Glomerular endothelial cell (primary cell): Measurements from ENCODE around the gene PIN4. TPM values are rescaled to one million over a fixed set of nuclear protein-coding genes. Genes with fewer than 3 reads are reported as not detected.
A peak's percentile ranks its signal among the peaks of the same experiment; 100 is the strongest.
"Not testable (repeated sequence)": the region's sequence is repeated elsewhere in the genome, so short reads cannot be mapped to it uniquely, and the experiment has no call there.

Experiments used
- DNase-seq: peaks from one replicate; pipeline ENCODE4 v3.0.0-alpha.2; 2011; ENCODE audit warnings: low read depth, low spot score; ENCODE audit errors: extremely low read depth
- total RNA-seq: library from RNA; depleted of rRNA; stranded (reverse); fragments of >200 nt; gene quantifications from 2 replicates; pipeline ENCODE4 v1.2.3, GENCODE V29; 2015

Gene PIN4
- total RNA-seq, 1 donor from 2014 or later, result 11.3 TPM

DNA sequence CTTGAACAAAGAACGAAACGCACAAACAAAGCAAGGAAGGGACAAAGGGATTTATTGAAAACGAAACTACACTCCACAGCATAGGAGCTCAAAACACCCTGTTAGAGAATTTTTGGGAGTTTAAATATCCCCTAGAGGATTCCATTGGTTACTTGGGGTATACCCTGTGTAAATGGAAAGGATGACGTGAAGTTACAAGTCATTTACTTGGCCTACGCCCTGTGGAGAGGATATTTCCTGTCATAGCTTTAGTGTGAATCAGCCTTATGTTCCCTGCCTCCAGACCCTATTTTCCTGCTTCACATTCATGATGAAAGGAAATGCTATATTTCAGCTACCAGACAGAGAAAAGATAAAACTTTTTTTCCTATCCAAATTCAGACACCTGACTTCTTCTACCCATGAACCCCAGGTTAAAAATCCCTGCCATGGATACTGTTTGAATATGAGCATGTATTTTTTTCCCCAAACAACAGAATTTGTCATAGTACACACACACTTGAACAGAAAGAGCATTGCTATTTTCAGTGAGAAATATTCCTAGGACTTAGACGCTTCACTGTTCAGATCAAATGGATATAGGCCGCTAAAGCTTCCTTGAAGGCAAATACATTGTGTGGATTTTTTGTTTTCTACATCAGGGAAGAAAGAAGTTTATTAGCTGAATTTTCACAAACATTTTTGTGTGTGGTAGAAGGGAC, 20.4 kb downstream of the PIN4 start:
- no peak for DNase-seq

DNA sequence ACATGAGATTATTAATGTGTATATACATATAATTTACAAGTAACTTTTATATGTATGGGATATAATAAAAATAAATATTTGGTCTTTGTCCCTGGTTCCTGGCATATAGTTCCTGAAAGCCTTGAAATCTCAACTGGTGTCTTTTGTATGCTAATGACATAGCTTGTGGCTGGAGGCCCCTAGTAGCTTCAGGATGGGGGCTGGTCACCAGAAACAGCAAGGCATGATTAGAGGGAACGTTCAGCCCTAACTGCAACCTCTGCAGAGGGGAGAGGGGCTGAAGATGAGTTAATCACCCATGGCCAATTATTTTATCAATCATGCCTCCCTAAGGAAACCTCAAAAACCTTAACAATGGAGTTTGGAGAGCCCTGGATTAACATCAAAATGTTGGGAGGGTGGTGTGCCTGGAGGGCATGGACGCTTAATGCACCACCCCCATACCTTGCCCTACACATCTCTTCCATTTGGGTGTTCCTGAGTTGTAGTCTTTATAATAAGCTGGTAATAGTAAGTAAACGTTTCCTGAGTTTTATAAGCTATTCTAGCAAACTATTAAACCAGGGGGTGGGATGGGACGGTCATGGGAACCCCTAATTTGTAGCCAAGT, 21.3 kb downstream of the PIN4 start:
- DNase-seq, result no peak

- no peak for DNase-seq
Measured at GRCh38 chrX:72203421-72203820, 21.9 kb downstream of the PIN4 start.

- DNase-seq, result no peak
Measured at GRCh38 chrX:72205706-72206105, 24.1 kb downstream of the PIN4 start.

- no peak for DNase-seq
Measured at GRCh38 chrX:72207366-72207765, 25.8 kb downstream of the PIN4 start.

GRCh38 chrX:72208126-72208800, 26.7 kb downstream of the PIN4 start:
- DNase-seq, result no peak

DNA sequence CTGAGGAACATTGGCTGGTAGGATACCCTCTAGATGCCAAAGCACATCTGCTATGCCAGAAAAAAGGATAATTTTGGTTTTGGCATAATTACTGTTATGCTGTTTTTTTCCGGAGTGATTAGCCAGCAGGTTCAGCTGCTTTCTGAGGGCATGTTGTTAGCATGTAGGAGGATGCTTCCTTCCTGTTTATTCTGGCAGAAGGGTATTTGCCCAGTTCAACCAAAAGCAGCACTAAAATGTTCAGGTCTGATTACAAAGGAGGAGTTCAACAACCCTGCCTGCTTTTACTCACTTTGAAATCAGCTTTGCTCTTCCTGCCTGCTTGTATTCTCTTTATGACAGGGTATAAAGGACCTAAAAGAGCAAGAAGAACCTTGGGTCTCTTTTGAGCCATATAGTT, 35.4 kb downstream of the PIN4 start:
- no peak for DNase-seq

DNA sequence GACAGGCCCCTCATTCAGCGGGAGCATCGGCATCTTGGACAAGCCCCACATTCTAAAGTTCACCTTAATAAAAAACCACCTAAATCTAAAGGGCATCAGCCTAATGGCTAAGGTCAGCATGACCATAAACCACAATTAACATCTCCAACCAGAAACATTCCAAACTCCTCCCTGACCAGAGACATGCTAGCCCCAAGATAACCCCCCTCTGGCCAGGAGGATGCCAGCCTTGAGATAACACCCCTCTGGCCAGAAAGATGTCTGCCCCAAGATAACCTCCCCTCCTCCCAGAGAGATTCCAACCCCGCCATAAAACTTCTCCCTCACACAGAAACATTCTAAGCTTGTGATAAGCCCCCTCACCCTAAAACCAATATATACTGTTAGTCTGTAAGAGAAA, 38.8 kb downstream of the PIN4 start:
- not testable (repeated sequence) for DNase-seq

- DNase-seq, result no peak
Measured at GRCh38 chrX:72230290-72230689, 48.7 kb downstream of the PIN4 start.

DNA sequence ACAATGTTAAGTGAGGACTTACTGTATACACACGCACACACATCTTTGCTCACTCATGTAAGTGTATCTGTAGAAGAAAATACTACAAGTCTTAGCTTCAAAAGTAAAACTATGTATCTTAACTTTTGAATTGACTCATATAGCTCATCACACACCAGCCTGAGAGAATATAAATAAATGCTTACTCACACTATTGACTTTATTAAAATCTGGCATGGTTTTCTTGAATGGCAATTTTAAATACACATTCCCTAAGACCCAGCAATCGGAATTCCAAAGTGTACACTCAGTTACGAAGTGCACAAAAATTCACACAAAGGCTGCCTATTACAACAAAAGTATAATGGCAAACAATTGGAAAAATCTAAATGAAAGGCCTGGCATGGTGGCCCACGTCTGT, 55.3 kb downstream of the PIN4 start:
- no peak for DNase-seq

- no peak for DNase-seq
Measured at GRCh38 chrX:72238183-72238582, 56.6 kb downstream of the PIN4 start.

GRCh38 chrX:72238721-72239475, 57.3 kb downstream of the PIN4 start, which contains the start of gene ERCC6L:
TSS of gene ERCC6L (minus strand) at chrX:72239027. CDS start at chrX:72238911, 116 bp downstream.
- DNase-seq, result peak; percentile 10

DNA sequence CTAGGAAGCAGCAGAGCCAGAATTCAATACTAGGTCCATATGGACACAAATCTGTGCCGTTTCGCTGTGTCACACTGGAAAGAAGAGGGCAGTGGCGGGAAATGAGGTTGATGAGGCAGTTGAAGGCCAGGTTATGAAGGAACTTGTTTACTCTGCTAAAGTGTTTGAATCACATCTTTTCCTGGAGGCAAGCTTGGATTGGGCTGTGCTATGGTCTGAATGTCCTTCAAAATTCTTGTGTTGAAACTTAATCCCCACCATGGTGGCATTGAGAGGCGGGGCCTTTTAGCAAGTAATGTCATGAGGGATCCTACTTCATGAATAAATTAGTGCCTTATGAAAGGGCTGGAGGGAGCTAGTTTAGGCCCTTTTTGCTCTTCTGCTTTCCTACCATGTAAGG, 59.4 kb downstream of the PIN4 start:
- no peak for DNase-seq

DNA sequence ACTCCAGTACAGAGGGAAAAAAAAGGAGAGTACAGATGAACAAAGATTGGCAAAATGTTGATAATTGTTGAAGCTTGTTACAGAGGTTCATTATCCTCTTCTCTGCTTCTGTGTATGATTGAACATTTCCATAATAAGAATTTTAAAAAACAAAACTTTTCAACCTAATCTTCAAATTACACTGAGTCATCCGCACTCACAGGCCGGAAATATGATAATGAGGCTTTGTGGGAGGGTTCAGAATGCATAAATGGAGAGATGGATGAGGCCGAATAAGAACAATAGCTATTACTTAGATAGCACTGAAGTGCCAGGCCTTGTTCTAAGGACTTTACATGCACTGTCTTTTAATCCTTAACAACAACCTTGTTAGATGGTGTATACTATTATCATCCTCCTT, 61.9 kb downstream of the PIN4 start:
- peak; percentile 31 for DNase-seq

- no peak for DNase-seq
Measured at GRCh38 chrX:72245461-72246089, 64.0 kb downstream of the PIN4 start.

DNA sequence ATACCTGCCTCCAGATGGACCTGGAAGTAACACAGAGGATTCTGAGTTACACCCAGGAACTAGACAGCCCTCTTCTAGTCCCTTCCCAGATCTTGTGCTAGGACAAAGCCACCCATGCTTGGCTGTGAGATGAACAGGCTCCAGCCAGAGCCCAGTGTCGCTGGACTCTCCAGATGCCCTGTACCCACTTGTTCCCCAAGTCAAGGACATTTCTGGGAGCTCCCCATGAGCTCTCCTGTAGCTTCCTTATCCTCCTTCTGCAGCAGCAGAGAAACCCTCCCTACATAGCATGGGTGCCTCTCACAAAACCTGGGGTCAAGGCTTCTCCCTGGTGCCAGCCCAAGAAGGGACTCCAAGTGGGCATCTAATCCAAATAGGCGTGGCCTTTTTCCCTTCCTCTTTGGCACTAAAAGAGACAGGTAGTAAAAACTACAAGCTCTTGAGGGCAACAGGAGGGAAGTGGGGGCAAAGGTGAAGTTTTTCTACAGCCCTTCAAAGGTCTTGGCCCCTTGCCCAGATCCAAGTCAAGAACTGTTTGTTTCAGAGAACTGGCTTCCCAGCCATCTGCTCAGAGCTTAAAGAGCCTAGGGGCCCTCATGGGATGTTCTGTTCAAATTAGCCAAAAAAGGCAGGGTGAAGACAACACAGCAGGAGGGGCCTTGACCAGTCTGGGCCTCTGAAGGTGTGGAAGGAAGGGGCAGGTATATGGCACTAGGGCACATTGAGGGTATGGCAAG, 65.8 kb downstream of the PIN4 start:
- no peak for DNase-seq
